ENCODE measurements around the gene MSLN.

Gene MSLN

GRCh38 chr16:793414-793813, 32.9 kb downstream of the MSLN start:
- no peak for DNase-seq (ENCODE audit: extremely low spot score)
- ChIA-PET CTCF (no interaction called here), POLR2A (no interaction called here)
- no peak for TF ChIP-seq CTCF (IDR thresholded peaks at IDR 0.05; ENCODE audit: control extremely low read depth, extremely low read depth, low read depth, missing control alignments)

GRCh38 chr16:794091-794822, 33.7 kb downstream of the MSLN start:
- no peak for DNase-seq (ENCODE audit: extremely low spot score)
- CTCF ChIA-PET, result no interaction called here
- no peak for TF ChIP-seq CTCF (IDR thresholded peaks at IDR 0.05; ENCODE audit: control extremely low read depth, extremely low read depth, low read depth, missing control alignments)
- POLR2A ChIA-PET, result no interaction called here

- POLR2A ChIA-PET, result interaction anchor here (0.6 kb wide), 1 partner anchor 45 kb away, joined by 5 read pairs; no protein-coding TSS in a partner anchor
- DNase-seq (ENCODE audit: extremely low spot score), result no peak
- TF ChIP-seq CTCF (IDR thresholded peaks at IDR 0.05; ENCODE audit: control extremely low read depth, extremely low read depth, low read depth, missing control alignments), result no peak
- CTCF ChIA-PET, result no interaction called here
These were observed 34.4 kb downstream of the MSLN start for GRCh38 chr16:794853-795466.

- no peak for TF ChIP-seq CTCF (IDR thresholded peaks at IDR 0.05; ENCODE audit: control extremely low read depth, extremely low read depth, low read depth, missing control alignments)
- POLR2A ChIA-PET, result no interaction called here
- DNase-seq (ENCODE audit: extremely low spot score), result no peak
- CTCF ChIA-PET, result no interaction called here
These were observed 35.2 kb downstream of the MSLN start for GRCh38 chr16:795580-796229.

GRCh38 chr16:796296-797119, 36.0 kb downstream of the MSLN start:
- ChIA-PET POLR2A (no interaction called here), CTCF (no interaction called here)
- TF ChIP-seq CTCF (IDR thresholded peaks at IDR 0.05; ENCODE audit: control extremely low read depth, extremely low read depth, low read depth, missing control alignments), result no peak
- DNase-seq (ENCODE audit: extremely low spot score), result no peak

- CTCF ChIA-PET, result no interaction called here
- TF ChIP-seq CTCF (IDR thresholded peaks at IDR 0.05; ENCODE audit: control extremely low read depth, extremely low read depth, low read depth, missing control alignments), result no peak
- no peak for DNase-seq (ENCODE audit: extremely low spot score)
- POLR2A ChIA-PET, result no interaction called here
These were observed 36.5 kb downstream of the MSLN start for GRCh38 chr16:797120-797420.
